Prostate gland (tissue), 2 donors: ENCODE measurements around the gene TFR2.
A peak's percentile ranks its signal among the peaks of the same experiment; 100 is the strongest.

Source experiments
- POLR2A ChIP-seq: fragments of 450-650 bp; IDR thresholded peaks from one replicate; pipeline ENCODE4 v1.6.1; 2016; ENCODE audit warnings: antibody characterized with exemption, mild to moderate bottlenecking
- TF ChIP-seq, protein P1 (sequence below), 4 experiments: fragments of 200-600 bp in 2 of 4; fragments of 450-650 bp in 2 of 4; sonication (generic) in 2 of 4; IDR thresholded peaks; 1 replicate in 3 of 4; 2 replicates in 1 of 4; pipeline ENCODE4 v1.5.1; 2016 to 2019; ENCODE audit warnings: antibody characterized with exemption in 4 of 4, mild to moderate bottlenecking in 2 of 4, moderate library complexity in 2 of 4

DNA sequence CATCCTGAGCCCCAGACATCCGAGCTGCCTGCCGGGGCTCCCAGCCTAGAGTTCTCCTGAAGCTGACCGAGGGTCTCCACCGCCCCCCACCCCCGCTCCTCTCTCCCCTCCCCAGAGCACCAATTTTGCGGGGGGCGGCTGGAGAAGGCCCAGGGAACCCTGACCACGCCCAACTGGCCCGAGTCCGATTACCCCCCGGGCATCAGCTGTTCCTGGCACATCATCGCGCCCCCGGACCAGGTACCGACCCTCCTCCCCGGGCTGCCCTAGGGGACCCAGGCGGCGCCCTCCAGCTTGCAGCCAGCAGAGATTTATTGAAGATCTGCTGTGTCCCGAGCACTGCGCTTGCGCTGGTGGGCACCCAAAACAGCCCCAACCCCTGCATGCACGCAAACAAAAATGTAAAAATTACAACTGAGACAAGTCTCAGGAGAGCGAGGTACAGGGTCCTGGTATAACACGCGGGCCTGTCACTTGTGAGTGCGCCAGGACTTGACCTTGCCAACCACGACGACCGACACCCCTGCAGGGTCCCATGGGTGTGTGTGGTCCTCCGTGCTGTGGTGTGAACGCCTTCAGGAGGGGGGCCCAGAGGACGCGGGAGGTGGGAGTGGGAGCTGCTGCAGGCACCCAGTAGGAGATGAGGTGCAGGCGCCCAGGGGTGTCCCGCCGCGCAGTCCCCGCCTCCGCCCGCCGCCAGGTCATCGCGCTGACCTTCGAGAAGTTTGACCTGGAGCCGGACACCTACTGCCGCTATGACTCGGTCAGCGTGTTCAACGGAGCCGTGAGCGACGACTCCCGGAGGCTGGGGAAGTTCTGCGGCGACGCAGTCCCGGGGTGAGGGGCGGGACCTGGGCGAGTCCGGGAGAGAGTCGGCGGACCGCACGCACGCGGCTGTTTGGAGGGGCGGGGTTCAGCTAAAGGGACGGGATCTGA is 36.1 kb downstream of the TFR2 start:
- TF ChIP-seq, protein P1, sequence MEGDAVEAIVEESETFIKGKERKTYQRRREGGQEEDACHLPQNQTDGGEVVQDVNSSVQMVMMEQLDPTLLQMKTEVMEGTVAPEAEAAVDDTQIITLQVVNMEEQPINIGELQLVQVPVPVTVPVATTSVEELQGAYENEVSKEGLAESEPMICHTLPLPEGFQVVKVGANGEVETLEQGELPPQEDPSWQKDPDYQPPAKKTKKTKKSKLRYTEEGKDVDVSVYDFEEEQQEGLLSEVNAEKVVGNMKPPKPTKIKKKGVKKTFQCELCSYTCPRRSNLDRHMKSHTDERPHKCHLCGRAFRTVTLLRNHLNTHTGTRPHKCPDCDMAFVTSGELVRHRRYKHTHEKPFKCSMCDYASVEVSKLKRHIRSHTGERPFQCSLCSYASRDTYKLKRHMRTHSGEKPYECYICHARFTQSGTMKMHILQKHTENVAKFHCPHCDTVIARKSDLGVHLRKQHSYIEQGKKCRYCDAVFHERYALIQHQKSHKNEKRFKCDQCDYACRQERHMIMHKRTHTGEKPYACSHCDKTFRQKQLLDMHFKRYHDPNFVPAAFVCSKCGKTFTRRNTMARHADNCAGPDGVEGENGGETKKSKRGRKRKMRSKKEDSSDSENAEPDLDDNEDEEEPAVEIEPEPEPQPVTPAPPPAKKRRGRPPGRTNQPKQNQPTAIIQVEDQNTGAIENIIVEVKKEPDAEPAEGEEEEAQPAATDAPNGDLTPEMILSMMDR (IDR thresholded peaks at IDR 0.05), result no peak
- TF ChIP-seq POLR2A, result peak; percentile 19
